NCI-H446 (cell line): ENCODE results near the gene NFU1.
"Not testable (repeated sequence)": the region's sequence is repeated elsewhere in the genome, so short reads cannot be mapped to it uniquely, and the experiment has no call there.

Experiments used
- DNase-seq, 2 experiments: peaks; one replicate each; lab custom pipeline; 2025; lab: John Stamatoyannopoulos, UW

The NFU1 gene

GRCh38 chr2:69450735-69451416 lies 13.6 kb upstream of the NFU1 start:
- DNase-seq, result no peak

DNA sequence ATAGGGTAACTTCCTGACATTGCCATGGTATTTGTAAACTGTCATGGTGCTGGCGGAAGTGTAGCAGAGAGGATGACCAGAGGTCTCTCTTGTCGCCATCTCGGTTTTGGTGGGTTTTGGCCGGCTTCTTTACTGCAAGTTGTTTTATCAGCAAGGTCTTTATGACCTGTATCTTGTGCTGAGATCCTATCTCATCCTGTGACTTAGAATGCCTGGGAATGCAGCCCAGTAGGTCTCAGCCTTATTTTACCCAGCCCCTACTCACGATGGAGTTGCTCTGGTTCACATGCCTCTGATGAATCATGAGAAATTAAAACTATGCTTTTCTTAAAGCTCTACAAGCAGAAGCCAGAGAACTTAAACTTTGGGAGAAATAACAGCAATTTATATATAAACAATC lies 12.7 kb upstream of the NFU1 start:
- DNase-seq, result no peak

GRCh38 chr2:69443673-69444072 lies 6.4 kb upstream of the NFU1 start:
- not testable (repeated sequence) for DNase-seq

- DNase-seq, result not testable (repeated sequence)
Measured at GRCh38 chr2:69439499-69439898, 2.3 kb upstream of the NFU1 start.

DNA sequence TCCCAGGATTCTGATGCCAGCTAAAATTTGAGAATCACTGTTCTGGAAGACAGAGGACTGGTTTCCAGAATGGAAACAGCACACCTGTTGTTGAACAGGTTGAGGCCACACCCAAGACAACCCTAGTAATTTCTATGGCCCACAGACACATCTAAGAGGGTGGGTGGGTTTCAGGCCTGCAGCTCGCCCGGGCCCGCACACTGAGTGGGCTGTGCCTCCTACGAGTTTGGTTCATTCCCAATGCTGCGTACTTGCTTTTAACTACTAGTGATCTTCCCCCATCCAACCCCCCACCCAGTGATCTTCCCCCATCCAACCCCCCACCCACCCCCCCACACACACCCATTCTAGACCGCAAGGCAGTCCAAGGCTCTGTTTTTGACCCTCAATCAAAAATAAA lies 1.3 kb upstream of the NFU1 start:
- no peak for DNase-seq

DNA sequence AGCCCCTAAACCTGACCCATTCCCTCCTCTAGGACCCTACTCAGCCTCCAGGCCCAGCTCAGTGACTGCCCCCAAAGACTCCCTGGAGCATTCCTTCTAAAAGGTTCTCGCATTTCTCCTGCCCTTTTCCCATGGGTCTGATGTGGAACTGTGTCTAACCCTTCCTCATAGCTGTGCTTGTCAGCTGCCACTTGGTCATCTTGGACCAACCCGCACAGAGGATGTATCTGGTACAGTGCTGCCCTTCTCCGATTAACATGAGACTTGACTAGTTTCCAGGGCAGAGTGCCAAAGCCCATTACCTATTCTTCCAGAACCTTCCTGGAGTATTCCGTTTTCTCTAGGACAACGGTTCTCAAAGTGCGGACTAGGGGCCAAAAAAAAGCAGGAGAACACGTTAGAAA lies 518 bp upstream of the NFU1 start:
- peak; percentile 9 to 40 for DNase-seq

DNA sequence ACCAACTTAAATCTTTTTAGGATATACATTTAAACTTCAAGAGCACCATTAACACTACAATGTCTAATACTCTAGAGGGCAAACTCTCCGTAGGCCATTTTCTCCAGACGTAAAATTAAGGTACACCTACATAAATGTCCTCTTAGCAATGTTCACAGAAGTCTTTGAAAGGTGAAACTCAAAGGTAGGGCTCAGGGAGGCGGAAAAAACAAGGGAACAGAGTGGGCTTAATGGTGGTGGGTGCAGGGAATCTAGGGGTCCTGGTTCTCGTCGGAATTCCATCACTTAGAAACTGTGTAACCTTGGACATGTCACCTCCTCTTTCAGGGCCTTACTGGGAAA lies 668 bp downstream of the NFU1 start:
- DNase-seq, result no peak

DNA sequence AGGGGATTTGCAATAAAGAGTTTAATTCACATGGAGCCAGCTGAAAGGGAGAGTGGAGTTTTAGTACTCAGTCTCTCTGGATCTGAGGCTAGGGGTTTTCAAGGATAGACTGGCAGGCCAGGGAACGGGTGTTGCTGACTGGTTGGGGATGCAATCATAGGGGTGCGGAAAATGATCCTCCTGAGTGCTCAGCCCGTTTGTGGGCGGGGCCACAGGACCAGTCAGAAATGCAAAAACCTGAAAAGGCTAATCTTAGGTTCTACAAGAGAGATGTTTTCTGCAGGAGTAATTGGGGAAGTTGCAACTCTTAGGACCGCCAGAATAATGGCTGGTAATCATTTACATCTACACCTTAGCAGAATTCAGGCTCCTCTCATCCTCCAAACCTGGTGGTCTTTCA lies 2.5 kb downstream of the NFU1 start:
- DNase-seq, result no peak

GRCh38 chr2:69429491-69430183 lies 7.6 kb downstream of the NFU1 start:
- DNase-seq, result no peak

GRCh38 chr2:69428981-69429380 lies 8.3 kb downstream of the NFU1 start:
- peak in 1 of 2 experiments; percentile 3 for DNase-seq

DNA sequence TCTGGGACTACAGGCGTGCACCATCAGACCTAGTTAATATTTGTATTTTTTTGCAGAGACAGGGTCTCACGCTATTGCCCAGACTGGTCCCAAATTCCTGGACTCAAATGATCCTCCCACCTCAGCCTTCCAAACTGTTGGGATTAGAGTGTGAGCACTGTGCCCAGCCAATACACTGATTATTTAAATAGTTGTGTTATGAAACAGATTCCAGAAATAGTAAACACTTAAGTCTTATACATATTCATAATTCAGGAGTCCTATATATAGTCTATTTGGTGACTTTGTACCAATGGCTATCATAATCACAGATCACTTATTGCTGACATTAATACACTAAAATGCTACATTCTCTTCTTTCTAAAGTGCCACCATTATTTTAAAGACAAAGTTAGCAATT lies 12.8 kb downstream of the NFU1 start:
- DNase-seq, result no peak

DNA sequence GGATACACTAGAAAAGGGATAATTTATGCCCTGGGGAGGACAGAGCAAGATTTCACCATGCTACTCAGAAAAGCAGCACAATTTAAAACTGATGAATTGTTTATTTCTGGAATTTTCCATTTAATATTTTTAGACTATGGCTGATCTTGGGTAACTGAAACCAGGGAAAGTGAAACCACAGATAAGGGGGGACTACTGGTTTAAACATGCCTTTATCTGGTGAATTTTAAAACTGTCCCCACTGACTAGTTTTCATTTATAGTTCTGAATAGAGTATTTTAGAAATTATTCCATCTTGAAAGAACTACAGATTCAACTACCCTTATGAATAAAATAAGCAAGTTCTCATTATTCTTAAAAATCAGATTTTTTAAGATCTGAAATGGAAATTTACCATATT lies 15.0 kb downstream of the NFU1 start:
- DNase-seq, result no peak

DNA sequence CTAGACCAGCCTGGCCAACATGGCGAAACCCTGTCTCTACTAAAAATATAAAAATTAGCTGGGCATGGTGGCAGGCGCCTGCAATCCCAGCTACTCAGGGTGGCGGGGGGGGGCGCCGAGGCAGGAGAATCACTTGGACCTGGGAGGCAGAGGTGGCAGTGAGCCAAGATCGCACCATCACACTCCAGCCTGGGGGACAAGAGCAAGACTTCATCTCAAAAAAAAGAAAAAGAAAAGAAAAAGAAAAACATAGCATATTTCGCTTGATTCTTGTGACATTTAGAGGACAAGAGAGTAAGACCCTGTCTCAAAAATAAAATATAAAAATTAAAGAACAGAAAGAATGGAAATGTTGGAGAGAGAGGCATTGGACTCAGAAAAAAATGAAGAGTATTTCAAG lies 18.1 kb downstream of the NFU1 start:
- DNase-seq, result not testable (repeated sequence)

DNA sequence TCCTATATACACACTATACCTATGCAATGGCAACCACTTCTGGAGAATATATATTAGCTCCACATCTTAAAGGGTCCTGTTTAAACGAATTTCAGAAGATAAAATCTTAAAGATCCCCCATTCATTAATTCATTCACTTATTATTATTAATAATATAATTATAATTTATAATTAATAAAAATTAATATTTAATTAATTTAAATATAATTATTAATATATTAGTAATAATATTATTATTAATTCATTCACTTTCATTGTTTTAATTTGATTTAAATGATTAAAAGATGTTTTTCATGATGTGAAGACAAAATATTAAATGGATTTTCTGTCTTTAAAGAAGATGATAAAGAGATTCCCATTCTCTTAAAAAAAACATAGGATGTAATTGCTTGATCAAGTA lies 21.1 kb downstream of the NFU1 start:
- DNase-seq, result no peak

- DNase-seq, result no peak
Measured at GRCh38 chr2:69411120-69411519, 26.1 kb downstream of the NFU1 start.

DNA sequence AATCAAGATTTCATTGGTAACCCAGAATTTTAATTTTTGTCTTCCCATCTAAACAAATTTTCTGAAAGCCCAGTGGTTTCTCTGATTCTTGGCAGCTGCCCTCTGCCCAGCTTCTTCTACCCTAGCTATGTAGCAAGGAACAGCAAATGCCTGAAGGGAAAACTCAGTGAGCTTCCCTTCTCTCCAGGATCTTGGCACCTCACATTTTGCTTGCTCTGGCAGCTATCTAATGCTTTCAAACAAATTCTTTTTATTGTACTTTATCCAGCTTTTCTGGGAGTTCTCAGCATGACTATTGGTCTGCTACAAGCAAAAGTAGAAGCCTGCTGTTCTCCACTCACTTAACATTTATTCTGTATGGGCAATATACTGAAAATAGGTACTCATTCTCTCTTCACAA lies 31.9 kb downstream of the NFU1 start:
- no peak for DNase-seq

DNA sequence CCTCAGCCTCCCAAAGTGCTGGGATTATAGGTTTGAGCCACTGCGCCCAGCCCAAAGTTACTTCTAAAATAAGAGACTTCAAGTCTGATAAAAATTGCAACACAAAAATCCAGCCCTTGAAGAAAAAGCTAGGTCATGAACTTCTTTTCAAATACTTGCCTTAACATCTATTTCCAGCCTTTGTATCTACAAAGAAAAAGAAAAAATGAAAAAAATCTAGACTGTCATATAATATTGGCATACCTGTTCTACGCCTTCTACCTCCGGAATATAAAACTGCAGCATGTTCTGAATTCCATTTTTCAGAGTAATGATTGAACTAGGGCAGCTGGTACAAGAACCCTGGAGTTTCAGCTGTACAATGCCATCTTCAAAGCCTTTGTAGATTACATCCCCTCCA lies 37.1 kb downstream of the NFU1 start:
- no peak for DNase-seq

DNA sequence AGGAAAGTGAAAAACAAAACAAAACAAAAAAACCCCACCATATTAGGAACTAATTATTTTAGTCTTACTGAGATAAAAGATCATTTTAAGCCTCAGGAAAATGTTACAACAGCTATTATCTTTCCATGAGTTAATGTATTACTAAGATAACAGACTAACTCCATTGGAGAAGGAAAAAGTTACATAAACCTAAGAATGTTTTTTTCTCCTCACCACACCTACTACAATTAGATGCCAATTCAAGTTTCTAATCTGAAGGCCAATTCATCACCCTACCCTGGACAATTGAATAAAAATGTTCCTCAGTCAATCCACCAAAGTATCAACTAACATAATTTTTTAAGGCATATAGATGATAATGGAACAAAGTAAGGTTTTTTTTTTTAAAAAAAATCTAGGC lies 40.0 kb downstream of the NFU1 start:
- no peak for DNase-seq

- no peak for DNase-seq
Measured at GRCh38 chr2:69395866-69396265, 41.4 kb downstream of the NFU1 start.

- no peak for DNase-seq
Measured at GRCh38 chr2:69393963-69394362, 43.3 kb downstream of the NFU1 start.

GRCh38 chr2:69390471-69390870 lies 46.8 kb downstream of the NFU1 start:
- no peak for DNase-seq

DNA sequence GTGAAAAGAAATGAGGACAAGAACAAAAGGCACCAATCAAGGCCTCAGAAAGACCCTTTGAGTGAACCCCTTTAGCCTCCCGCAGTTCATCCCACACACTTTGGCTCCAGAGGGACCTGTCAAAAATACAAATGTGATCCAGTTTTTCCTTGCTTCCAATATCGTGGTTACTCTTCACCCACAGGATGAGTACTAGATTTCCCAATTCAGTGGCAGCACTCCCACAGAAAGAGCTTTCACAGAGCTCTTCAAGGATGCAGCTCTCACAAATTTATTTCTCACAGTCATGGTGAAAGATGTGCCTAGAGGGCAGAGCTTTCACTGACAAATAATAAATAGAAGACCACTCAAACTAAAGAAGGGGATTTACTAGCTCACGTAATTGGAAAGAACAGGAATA lies 47.2 kb downstream of the NFU1 start:
- DNase-seq, result no peak

DNA sequence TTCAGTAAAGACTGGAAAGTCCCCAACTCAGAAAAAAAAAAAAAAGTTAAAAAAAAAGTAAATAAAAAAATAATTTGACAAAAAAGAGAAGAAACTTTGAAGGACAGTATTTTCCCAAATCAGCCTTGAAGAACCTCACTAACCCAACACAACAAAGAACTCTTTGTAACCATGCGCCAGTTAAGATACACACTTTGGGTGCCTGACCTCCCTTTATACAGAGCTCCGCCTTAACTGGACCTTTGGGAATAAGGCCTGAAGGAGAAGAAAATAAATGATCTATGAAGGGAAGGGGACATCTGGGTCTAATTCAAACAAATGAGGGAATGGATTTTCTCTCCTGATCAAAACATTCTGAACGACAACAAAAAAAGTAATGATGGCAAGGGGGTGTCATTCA lies 48.0 kb downstream of the NFU1 start:
- DNase-seq, result no peak
